C4-2B (cell line): ENCODE data around the gene NEU4.

ENCODE experiments used
- H3K27ac ChIP-seq: fragments of 450-650 bp; 2 replicates; pipeline ENCODE4 v1.5.1; 2017
- CTCF ChIP-seq: fragments of 450-650 bp; conservative IDR thresholded peaks from 2 replicates; pipeline ENCODE4 v1.5.1; 2017; ENCODE audit warnings: mild to moderate bottlenecking
- ZFX ChIP-seq: fragments of 450-650 bp; IDR thresholded peaks from 2 replicates; pipeline ENCODE4 v1.6.1; 2017

Gene NEU4

GRCh38 chr2:241865957-241866789, 57.2 kb downstream of the NEU4 start:
- no peak overlapping the region for H3K27ac ChIP-seq

More at GRCh38 chr2:241865957-241866789, 57.2 kb downstream of the NEU4 start:
- no peak for TF ChIP-seq CTCF
- no peak for TF ChIP-seq ZFX
